Measurements from ENCODE around the gene DEPP1. TPM values are rescaled to one million over a fixed set of nuclear protein-coding genes. Genes with fewer than 3 reads are reported as not detected.

DEPP1 gene
- total RNA-seq, 4 donors from 2014 or later = 48.3 to 428 (median 103) TPM

DNA sequence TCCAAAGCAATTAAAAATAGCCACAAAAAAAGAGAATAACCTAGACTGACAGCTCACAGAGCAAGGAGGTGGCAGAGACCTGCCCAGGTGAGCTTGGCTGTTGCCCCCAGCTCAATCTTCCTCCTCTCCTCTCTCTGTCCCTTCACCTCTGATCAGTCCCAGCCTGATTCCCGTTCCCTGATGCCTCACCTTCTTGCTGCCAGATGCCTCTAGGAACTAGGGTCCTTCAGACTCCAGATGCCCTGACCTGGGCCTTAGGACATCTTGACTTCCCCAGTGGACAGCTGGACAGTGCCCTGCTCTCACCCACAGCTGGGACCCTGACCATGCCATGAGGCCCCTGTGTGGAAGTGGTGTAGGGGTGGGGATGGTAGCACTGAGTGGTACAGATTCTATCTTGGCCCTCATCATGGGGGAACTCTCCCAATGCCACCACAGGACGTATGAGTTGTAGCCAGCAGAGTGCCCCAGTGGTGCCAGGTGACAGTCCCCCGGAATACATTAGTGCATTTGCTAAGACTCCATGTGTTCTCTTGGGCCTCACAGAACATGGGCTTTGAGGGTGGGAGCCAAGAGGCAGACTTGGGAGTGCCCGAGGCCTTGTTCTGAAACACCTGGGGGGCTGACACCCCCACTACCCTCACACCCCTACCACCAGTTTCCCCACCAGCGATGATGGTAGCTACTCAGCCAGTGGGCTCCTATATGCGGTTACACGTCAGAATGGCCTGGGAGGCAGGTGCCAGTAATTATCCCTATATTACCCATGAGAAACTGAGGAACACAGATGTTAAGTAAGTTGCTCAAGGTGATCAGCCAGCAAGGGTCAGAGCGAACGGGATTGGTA lies 2.0 kb downstream of the DEPP1 start:
- Histone ChIP-seq H3K36me3 (peaks cover 0 to 36% of the 10 kb centered on the region in 2 donors), H3K4me1 (peaks cover 0 to 91% (median 48%) of the 10 kb centered on the region in 3 donors), H3K27me3 (no peaks in the 10 kb centered on the region), H3K27ac (peak overlapping the region; percentile 90 to 94 (median 92)), H3K9me3 (no peaks in the 10 kb centered on the region), H3K4me3 (peak overlapping the region; percentile 65 to 67)
- WGBS, 2 donors (ENCODE audit: low coverage in 1 of 2) = 60 to 65% methylated on average over 2 of the region's 9 CpGs
- ATAC-seq = no peak
- TF ChIP-seq, protein P1, sequence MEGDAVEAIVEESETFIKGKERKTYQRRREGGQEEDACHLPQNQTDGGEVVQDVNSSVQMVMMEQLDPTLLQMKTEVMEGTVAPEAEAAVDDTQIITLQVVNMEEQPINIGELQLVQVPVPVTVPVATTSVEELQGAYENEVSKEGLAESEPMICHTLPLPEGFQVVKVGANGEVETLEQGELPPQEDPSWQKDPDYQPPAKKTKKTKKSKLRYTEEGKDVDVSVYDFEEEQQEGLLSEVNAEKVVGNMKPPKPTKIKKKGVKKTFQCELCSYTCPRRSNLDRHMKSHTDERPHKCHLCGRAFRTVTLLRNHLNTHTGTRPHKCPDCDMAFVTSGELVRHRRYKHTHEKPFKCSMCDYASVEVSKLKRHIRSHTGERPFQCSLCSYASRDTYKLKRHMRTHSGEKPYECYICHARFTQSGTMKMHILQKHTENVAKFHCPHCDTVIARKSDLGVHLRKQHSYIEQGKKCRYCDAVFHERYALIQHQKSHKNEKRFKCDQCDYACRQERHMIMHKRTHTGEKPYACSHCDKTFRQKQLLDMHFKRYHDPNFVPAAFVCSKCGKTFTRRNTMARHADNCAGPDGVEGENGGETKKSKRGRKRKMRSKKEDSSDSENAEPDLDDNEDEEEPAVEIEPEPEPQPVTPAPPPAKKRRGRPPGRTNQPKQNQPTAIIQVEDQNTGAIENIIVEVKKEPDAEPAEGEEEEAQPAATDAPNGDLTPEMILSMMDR (IDR thresholded peaks at IDR 0.05) = no peak
- TF ChIP-seq POLR2AphosphoS5 (IDR thresholded peaks at IDR 0.05) (peak; percentile 69), POLR2A (IDR thresholded peaks at IDR 0.05) (peak in 1 of 2 donors; percentile 37), EP300 (IDR thresholded peaks at IDR 0.05) (no peak)

DNA sequence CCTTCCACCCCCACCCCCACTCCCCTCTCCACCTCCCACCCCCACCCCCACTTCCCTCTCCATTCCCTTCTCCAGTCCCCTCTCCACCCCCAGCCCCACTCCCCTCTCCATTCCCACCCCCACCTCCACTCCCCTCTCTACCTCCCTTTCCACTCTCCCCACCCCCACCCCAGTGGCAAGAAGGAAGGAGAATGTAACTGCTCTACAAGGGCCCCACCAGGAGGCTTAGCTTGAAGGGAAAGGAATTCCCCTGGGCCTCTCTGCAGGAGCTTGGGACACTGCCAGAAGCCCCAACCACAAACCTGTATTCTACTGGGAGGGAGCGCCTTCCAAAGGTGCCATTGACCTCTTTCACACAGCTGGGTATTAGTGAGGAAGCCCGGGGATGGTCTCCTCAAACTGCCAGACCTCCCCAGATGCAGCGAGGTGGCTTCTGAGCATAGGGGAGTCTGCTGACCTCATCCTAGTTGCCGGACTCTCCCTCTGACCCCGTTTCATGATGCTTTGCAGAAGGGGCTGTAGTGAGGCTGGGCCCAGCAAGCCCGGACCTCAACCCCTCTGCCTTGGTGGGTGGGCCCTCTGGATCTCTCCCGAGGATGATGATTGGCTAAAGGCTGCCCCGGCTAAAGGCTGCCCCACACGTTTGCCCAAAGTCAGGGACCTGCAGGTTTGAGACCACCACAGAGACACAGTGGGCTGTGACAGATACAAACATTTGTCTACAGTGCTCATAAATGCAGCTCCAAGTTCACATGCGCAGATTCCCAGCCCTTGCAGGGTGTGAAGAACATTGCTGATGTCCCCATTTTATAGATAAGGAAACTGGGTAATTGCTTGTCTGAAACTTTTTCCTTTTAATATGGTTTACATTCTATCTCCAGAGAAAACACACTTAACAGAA lies 2.9 kb downstream of the DEPP1 start:
- H3K4me1 ChIP-seq = peaks cover 0 to 82% (median 42%) of the 10 kb centered on the region in 3 donors
- peaks cover 0 to 45% of the 10 kb centered on the region in 2 donors for H3K36me3 ChIP-seq
- H3K27ac ChIP-seq = peak overlapping the region; percentile 60 to 94 (median 92)
- peak overlapping the region in 1 of 2 donors; percentile 65 for H3K4me3 ChIP-seq
- ATAC-seq = peak; percentile 20
- no peaks in the 10 kb centered on the region for H3K9me3 ChIP-seq
- TF ChIP-seq EP300 (IDR thresholded peaks at IDR 0.05) (no peak), POLR2A (IDR thresholded peaks at IDR 0.05) (peak in 1 of 2 donors; percentile 52), POLR2AphosphoS5 (IDR thresholded peaks at IDR 0.05) (peak; percentile 90)
- TF ChIP-seq, protein P1 (IDR thresholded peaks at IDR 0.05) = no peak
- WGBS, 2 donors (ENCODE audit: low coverage in 1 of 2) = 50 to 60% methylated on average over 1 of the region's 10 CpGs
- no peaks in the 10 kb centered on the region for H3K27me3 ChIP-seq

DNA sequence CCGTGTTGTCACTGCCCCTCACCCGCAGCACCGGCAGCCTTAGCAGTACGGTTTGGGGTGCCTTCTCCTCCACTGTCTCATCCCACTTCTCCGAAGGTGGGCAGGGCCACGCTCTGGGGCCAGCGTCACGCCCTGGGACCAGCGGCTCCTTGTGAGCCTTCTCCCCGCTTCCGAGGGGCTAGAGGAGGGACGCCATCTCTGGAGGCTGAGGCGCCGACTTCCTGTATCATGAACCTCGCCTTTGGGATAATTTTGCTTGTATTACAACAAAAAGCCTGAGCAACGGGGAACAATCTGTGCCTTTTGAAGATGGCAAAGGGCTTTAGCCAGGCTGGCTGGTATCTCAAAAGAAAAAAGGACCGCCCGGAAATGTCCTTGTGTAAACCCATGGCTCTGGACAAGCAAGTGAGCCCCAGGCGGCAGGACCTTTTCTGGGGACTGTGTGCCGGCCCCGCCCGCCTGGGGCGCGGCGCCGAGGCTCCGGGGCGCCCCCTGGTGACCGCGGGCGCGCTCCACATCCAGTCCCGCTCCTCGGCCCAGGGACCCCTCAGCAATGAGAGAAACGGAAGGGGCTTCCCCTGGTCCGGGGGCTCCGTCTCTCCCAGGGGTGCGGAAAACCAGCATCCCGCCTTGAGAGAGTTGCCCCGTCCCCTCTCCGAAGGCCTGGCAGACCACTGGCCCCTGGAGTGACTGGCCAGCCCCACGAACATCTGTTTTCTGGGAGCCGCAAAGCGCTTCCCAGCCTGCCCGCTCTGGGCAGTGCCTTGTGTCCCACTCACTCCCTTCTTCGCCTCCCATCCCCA lies 3.8 kb downstream of the DEPP1 start:
- H3K9me3 ChIP-seq = no peaks in the 10 kb centered on the region
- H3K27me3 ChIP-seq = no peaks in the 10 kb centered on the region
- H3K27ac ChIP-seq = peak overlapping the region; percentile 60 to 94 (median 92)
- peak; percentile 65 for ATAC-seq
- WGBS, 2 donors (ENCODE audit: low coverage in 1 of 2) = 0% methylated on average over 6 to 9 of the region's 46 CpGs
- H3K4me3 ChIP-seq = peak overlapping the region; percentile 29 to 65
- H3K4me1 ChIP-seq = peaks cover 0 to 77% (median 34%) of the 10 kb centered on the region in 3 donors
- no peak for TF ChIP-seq EP300 (IDR thresholded peaks at IDR 0.05)
- TF ChIP-seq POLR2AphosphoS5 (IDR thresholded peaks at IDR 0.05) = peak; percentile 69
- TF ChIP-seq, protein P1 (IDR thresholded peaks at IDR 0.05) = peak in 3 of 4 experiments; percentile 96 to 100 (median 98)
- TF ChIP-seq POLR2A (IDR thresholded peaks at IDR 0.05) = peak; percentile 32 to 34
- H3K36me3 ChIP-seq = peaks cover 0 to 54% of the 10 kb centered on the region in 2 donors

DNA sequence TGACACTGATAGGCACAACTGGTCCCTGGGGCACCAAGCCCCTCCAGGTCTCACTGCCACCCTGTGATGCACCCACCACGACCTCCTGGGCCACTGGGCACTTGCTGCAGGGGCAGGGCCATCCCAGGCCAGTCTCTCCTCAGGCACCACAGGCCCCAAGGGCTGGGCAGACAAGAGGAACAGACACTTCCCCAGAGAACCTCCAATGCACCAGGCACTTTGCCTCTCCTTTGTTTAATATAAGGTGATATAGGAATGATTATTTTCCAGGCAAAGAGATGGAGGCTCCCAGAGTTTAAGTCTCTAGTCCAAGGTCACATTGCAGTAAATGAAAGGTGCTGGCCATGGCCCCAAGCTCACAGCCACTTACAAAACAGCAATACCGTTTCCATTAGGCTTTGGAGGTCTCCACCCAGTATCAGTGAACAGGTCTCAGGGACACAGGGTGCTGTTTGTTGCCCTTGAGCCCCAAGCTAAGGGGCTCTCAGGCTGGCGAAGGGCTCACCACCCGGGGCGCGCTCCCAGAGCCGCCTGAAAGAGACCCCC lies 4.5 kb downstream of the DEPP1 start:
- ATAC-seq = no peak
- peaks cover 0 to 77% (median 27%) of the 10 kb centered on the region in 3 donors for H3K4me1 ChIP-seq

More for the DNA sequence above, 4.5 kb downstream of the DEPP1 start:
- Histone ChIP-seq H3K4me3 (peak overlapping the region; percentile 29 to 65), H3K27ac (peak overlapping the region; percentile 60 to 94 (median 92)), H3K36me3 (peaks cover 0 to 58% of the 10 kb centered on the region in 2 donors), H3K9me3 (no peaks in the 10 kb centered on the region), H3K27me3 (no peaks in the 10 kb centered on the region)
- TF ChIP-seq POLR2AphosphoS5 (IDR thresholded peaks at IDR 0.05) (peak; percentile 12), EP300 (IDR thresholded peaks at IDR 0.05) (no peak)
- 21% methylated on average over 2 of the region's 7 CpGs; no CpG with 5 or more reads in 1 of the 2 donors for WGBS, 2 donors (ENCODE audit: low coverage in 1 of 2)
